OCI-LY3 (cell line): ENCODE data around the gene MKLN1.

Experiments used
- CTCF ChIP-seq: fragments of 200-600, 300-600 bp; sonication (generic); IDR thresholded peaks from 2 replicates; pipeline ENCODE4 v1.5.1; 2014; ENCODE audit warnings: antibody characterized with exemption, low read length, low read depth
- EZH2phosphoT487 ChIP-seq: fragments of 200-600 bp; shearing (Covaris generic); IDR thresholded peaks from 2 replicates; pipeline ENCODE4 v1.6.1; 2018; ENCODE audit warnings: antibody characterized with exemption, mixed run types, low read depth

- TF ChIP-seq CTCF (no peak), EZH2phosphoT487 (no peak)
These were observed 44.9 kb downstream of the MKLN1 start for GRCh38 chr7:131372554-131372953.
